ENCODE results near the gene NENF.
"Not testable (repeated sequence)": the region's sequence is repeated elsewhere in the genome, so short reads cannot be mapped to it uniquely, and the experiment has no call there.

NENF gene

GRCh38 chr1:212461916-212462660 is 29.4 kb downstream of the NENF start:
- DNase-seq = no peak

- no peak for DNase-seq
These were observed 31.0 kb downstream of the NENF start for GRCh38 chr1:212463565-212464285.

DNA sequence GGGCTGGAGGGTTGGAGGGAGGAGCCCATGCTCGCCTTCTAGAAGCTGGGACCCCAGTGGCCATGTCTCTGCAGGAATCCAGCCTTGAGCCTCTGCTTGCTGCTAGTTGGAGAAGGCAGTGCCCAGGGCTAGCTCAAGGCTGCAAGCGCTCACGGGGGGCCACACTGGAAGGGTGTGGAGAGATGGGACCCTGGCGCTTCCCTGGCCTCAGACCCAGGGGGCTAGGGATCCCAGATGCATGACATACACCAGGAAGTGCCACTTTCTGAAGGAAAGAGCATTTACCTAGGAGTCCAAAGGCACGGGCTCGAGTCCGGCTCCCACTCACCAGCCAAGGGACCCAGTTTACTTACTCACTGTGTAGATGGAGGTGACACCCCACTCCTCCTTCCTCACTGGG is 32.6 kb downstream of the NENF start:
- DNase-seq = no peak

DNA sequence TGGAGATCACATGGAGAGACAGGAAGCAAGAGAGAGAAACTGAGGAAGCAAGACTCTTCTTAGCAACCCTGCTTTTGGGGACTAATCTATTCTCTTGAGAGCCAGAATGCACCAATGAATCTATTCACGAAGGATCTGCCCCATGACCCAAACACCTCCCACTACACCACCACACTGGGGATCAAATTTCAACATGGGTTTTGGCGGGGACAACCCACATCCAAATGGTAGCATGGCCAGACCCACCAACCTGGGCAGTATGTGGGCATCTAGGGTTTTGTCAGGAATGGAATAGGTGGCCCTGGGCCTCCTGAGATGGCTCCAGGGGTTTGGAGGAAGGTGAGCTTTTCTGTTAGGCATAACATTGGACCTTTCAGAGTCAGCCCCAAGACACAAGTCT is 33.7 kb downstream of the NENF start:
- no peak for DNase-seq

GRCh38 chr1:212466898-212467650 is 34.4 kb downstream of the NENF start:
- no peak for DNase-seq

DNA sequence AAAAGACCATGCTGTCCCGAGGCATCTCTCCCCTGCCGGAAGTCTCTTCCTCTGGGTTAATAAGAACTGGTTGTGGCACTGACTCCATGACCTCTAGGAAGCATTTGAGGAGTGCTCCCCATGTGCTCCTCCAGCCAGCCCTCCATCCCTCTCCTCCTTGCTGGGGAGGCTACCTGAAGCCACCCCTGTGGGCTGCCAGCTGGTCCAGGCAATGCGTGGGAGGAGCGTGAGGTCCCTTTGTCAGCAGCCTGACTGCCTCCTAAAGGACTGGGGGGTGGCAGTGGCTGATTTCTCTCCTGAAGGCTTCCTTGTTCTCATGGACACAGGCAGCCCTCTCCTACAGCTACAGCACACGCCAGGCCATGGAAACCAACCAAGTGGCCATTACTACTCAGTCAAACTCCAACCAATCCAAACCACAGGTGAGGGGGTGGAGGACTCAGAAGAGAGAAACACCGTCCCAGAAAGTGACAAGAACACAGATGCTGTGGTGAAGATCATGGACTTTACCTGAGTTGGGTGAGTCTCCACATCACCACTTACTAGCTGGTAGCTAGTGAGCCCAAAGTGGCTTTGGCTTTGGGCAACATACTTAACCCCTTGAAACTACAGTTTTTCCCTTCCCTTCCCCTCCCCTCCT is 35.2 kb downstream of the NENF start:
- no peak for DNase-seq

DNA sequence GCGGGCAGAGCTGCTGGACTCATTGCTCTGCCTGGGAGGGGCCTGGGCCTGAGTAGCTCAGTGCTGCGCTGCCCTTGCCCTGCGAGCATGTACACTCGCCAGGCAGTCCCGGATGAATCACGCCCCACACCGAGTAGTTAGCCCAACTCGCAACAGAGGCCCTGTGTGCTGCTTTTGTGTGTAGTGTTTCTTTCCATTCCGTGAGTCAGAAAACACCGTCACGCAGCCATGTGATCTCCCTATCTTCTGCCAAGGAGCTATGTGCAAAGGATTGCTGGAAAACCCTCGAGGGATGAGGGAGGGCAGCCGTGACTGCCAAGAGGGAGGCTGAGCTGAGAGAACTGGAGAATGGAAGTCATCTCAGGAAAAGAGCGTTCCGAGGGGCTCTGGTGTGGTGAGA is 37.3 kb downstream of the NENF start:
- no peak for DNase-seq

DNA sequence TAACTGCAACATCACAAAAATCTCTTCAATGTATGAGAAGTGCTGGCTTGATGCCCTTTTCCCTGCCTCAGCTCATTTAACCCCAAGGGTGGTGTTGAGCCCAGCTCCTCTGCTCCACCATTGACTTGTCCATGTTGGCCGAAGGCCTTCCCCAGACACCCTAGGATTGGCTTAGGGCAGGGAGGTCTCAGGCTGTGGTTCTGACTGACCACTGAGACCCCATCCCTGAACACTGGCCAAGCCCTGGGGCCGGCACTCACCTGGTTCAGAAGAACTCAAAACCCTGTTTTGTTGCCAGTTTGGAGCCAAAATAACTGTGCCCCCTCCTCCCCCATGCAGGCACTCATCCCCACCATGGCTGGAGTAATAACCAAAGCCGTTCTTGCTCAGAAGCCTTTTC is 38.6 kb downstream of the NENF start:
- no peak for DNase-seq

- DNase-seq = no peak
These were observed 39.4 kb downstream of the NENF start for GRCh38 chr1:212471891-212472675.

GRCh38 chr1:212473729-212474128 is 41.0 kb downstream of the NENF start:
- DNase-seq = no peak

- no peak for DNase-seq
These were observed 42.4 kb downstream of the NENF start for GRCh38 chr1:212475151-212475550.

DNA sequence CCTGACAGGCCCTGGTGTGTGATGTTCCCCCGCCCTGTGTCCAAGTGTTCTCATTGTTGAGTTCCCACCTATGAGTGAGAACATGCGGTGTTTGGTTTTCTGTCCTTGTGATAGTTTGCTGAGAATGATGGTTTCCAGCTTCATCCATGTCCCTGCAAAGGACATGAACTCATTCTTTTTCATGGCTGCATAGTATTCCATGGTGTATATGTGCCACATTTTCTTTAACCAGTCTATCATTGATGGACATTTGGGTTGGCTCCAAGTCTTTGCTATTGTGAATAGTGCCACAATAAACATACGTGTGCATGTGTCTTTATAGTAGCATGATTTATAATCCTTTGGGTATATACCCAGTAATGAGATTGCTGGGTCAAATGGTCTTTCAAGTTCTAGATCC is 43.1 kb downstream of the NENF start:
- not testable (repeated sequence) for DNase-seq

DNA sequence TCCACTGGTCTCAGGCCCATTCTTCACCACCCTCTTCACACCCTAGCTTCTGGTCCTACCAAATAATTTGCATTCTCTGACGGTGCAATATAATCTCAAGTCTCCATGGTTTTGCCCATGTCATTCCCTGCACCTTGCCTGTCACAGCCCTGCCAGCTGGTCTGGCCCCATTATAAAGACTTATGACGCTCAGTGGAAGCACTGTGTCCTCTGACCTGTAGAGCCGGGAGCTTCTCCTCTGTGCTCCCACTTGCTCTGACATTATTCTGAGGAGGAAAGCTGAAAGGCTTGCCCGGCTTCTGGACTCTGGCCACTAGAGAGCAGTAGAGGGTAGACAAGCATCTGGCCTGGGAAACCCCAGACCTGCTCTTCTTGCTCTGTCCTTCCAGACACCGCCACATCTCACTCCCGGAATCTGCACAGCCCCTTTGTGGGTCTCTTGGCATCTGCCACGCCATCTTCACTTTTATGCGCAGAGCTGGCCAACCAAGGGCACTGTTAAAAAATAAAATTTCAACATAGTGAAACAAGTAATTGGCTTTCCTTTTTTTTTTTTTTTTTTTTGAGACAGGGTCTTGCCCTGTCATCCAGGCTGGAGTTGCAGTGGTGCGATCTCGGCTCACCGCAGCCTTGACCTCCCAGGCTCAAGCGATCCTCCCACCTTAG is 44.4 kb downstream of the NENF start:
- peak; percentile 87 for DNase-seq

GRCh38 chr1:212477680-212478466 is 45.2 kb downstream of the NENF start:
- DNase-seq = no peak

DNA sequence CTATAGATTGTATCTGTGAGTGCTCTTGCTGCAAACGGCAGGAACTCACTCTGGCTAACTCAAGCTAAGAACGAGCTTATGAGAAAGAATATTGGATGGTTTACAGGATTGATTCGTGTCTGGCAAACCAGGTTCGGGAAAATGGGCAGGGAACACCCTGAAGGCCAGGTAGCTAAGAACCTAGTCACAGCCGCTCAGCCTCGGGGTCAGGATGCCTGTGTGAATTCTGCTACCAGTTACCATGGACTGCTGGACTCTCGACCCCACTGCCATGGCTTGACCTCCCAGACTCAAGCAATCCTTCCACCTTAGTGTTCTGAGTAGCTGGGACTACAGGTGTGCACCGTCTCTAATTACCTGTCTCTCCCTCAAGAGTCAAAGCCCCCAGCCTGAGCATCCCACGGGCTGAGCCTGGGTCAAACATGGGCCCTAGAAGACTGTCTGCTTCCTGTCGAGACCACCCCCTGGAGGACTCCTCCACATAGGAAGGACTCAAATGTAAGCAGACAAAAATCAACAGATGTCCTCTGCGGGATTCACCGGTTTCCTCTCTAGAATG is 45.8 kb downstream of the NENF start:
- no peak for DNase-seq

- no peak for DNase-seq
These were observed 46.5 kb downstream of the NENF start for GRCh38 chr1:212479188-212479587.

- DNase-seq = not testable (repeated sequence)
These were observed 48.2 kb downstream of the NENF start for GRCh38 chr1:212480711-212481437.

DNA sequence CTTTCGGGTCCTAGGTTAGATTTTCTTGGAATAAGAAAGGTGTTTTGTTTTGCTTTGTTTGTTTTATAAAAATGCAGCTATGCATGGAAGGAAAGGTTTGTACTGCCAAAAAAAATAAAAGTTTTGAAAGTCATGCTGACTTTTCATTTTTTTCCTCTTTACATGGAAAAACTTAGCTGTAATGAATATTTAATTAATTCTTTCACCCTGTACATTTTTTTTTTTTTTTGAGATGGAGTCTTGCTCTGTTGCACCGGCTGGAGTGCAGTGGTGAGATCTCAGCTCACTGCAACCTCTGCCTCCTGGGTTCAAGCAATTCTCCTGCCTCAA is 48.7 kb downstream of the NENF start:
- no peak for DNase-seq

- DNase-seq = no peak
These were observed 49.4 kb downstream of the NENF start for GRCh38 chr1:212482006-212482636.
